Skeletal muscle cell (primary cell): ENCODE measurements around the gene PIK3R5.

Source experiments
- DNase-seq: peaks from one replicate; pipeline ENCODE4 v3.0.0-alpha.2; 2010; ENCODE audit warnings: low read depth
- H3K4me3 ChIP-seq: 2 replicates; pipeline ENCODE4 v1.5.1; 2011; ENCODE audit warnings: low read depth, mild to moderate bottlenecking, control low read depth, low read length, moderate library complexity

The PIK3R5 gene

GRCh38 chr17:8956465-8956902 is 9.0 kb downstream of the PIK3R5 start:
- no peak overlapping the region for H3K4me3 ChIP-seq
- DNase-seq, result no peak

- H3K4me3 ChIP-seq, result no peak overlapping the region
- DNase-seq, result no peak
Observed at GRCh38 chr17:8955021-8955959, 10.2 kb downstream of the PIK3R5 start.

- DNase-seq, result no peak
- no peak overlapping the region for H3K4me3 ChIP-seq
Observed at GRCh38 chr17:8954339-8954738, 11.2 kb downstream of the PIK3R5 start.

GRCh38 chr17:8953156-8953885 is 12.2 kb downstream of the PIK3R5 start:
- H3K4me3 ChIP-seq, result no peak overlapping the region
- DNase-seq, result no peak

- DNase-seq, result no peak
- no peak overlapping the region for H3K4me3 ChIP-seq
Observed at GRCh38 chr17:8952191-8952590, 13.3 kb downstream of the PIK3R5 start.

- no peak overlapping the region for H3K4me3 ChIP-seq
- no peak for DNase-seq
Observed at GRCh38 chr17:8951206-8951605, 14.3 kb downstream of the PIK3R5 start.

GRCh38 chr17:8949061-8949661 is 16.3 kb downstream of the PIK3R5 start:
- no peak overlapping the region for H3K4me3 ChIP-seq
- DNase-seq, result no peak

GRCh38 chr17:8948462-8948861 is 17.0 kb downstream of the PIK3R5 start:
- no peak for DNase-seq
- no peak overlapping the region for H3K4me3 ChIP-seq

- no peak overlapping the region for H3K4me3 ChIP-seq
- no peak for DNase-seq
Observed at GRCh38 chr17:8947201-8947600, 18.3 kb downstream of the PIK3R5 start.

GRCh38 chr17:8946476-8946875 is 19.0 kb downstream of the PIK3R5 start:
- no peak overlapping the region for H3K4me3 ChIP-seq
- DNase-seq, result no peak

- H3K4me3 ChIP-seq, result no peak overlapping the region
- no peak for DNase-seq
Observed at GRCh38 chr17:8946071-8946470, 19.4 kb downstream of the PIK3R5 start.

GRCh38 chr17:8944748-8945147 is 20.8 kb downstream of the PIK3R5 start:
- no peak overlapping the region for H3K4me3 ChIP-seq
- no peak for DNase-seq

GRCh38 chr17:8944083-8944482 is 21.4 kb downstream of the PIK3R5 start:
- DNase-seq, result no peak
- H3K4me3 ChIP-seq, result no peak overlapping the region

GRCh38 chr17:8941980-8942622 is 23.4 kb downstream of the PIK3R5 start:
- no peak for DNase-seq
- H3K4me3 ChIP-seq, result no peak overlapping the region

GRCh38 chr17:8941520-8941919 is 24.0 kb downstream of the PIK3R5 start:
- no peak overlapping the region for H3K4me3 ChIP-seq
- DNase-seq, result no peak

GRCh38 chr17:8940866-8941471 is 24.5 kb downstream of the PIK3R5 start:
- no peak overlapping the region for H3K4me3 ChIP-seq
- DNase-seq, result no peak

GRCh38 chr17:8939496-8940334 is 25.8 kb downstream of the PIK3R5 start:
- DNase-seq, result no peak
- H3K4me3 ChIP-seq, result no peak overlapping the region

- DNase-seq, result no peak
- H3K4me3 ChIP-seq, result no peak overlapping the region
Observed at GRCh38 chr17:8938933-8939332, 26.6 kb downstream of the PIK3R5 start.

GRCh38 chr17:8935191-8935590 is 30.3 kb downstream of the PIK3R5 start:
- DNase-seq, result no peak
- no peak overlapping the region for H3K4me3 ChIP-seq
